SIG-M5 (cell line): Measurements from ENCODE around the gene BRK1.
"Not testable (repeated sequence)": the region's sequence is repeated elsewhere in the genome, so short reads cannot be mapped to it uniquely, and the experiment has no call there.

ENCODE experiments used
- DNase-seq: peaks from one replicate; lab custom pipeline; 2025; lab: John Stamatoyannopoulos, UW

The BRK1 gene

GRCh38 chr3:10142707-10143560 lies 27.5 kb downstream of the BRK1 start:
- no peak for DNase-seq

- no peak for DNase-seq
Measured at GRCh38 chr3:10145685-10146084, 30.2 kb downstream of the BRK1 start.

- no peak for DNase-seq
Measured at GRCh38 chr3:10149226-10149625, 33.8 kb downstream of the BRK1 start.

- no peak for DNase-seq
Measured at GRCh38 chr3:10150987-10151386, 35.5 kb downstream of the BRK1 start.

- no peak for DNase-seq
Measured at GRCh38 chr3:10154335-10155122, 39.1 kb downstream of the BRK1 start.

- DNase-seq, result no peak
Measured at GRCh38 chr3:10155123-10155472, 39.6 kb downstream of the BRK1 start.

- no peak for DNase-seq
Measured at GRCh38 chr3:10155658-10156057, 40.2 kb downstream of the BRK1 start.

GRCh38 chr3:10157031-10157430 lies 41.6 kb downstream of the BRK1 start:
- no peak for DNase-seq

- DNase-seq, result not testable (repeated sequence)
Measured at GRCh38 chr3:10158555-10158954, 43.1 kb downstream of the BRK1 start.

GRCh38 chr3:10160346-10160745 lies 44.9 kb downstream of the BRK1 start:
- DNase-seq, result no peak

- no peak for DNase-seq
Measured at GRCh38 chr3:10160925-10161324, 45.5 kb downstream of the BRK1 start.

GRCh38 chr3:10162185-10162584 lies 46.7 kb downstream of the BRK1 start:
- DNase-seq, result no peak

GRCh38 chr3:10164201-10164545 lies 48.7 kb downstream of the BRK1 start:
- DNase-seq, result not testable (repeated sequence)

- DNase-seq, result no peak
Measured at GRCh38 chr3:10164546-10165393, 49.3 kb downstream of the BRK1 start, which contains the start of gene IRAK2. TSS of gene IRAK2 (plus strand) at chr3:10164919. CDS start at chr3:10164955, 36 bp downstream.

GRCh38 chr3:10166213-10166604 lies 50.7 kb downstream of the BRK1 start:
- DNase-seq, result no peak

GRCh38 chr3:10169000-10169496 lies 53.6 kb downstream of the BRK1 start:
- no peak for DNase-seq

GRCh38 chr3:10170915-10171478 lies 55.5 kb downstream of the BRK1 start:
- no peak for DNase-seq

- no peak for DNase-seq
Measured at GRCh38 chr3:10173095-10173925, 57.8 kb downstream of the BRK1 start.

GRCh38 chr3:10173926-10174435 lies 58.5 kb downstream of the BRK1 start:
- no peak for DNase-seq

GRCh38 chr3:10175334-10175733 lies 59.9 kb downstream of the BRK1 start:
- DNase-seq, result not testable (repeated sequence)

- DNase-seq, result not testable (repeated sequence)
Measured at GRCh38 chr3:10176150-10176549, 60.7 kb downstream of the BRK1 start.
